Prostate gland (tissue), 2 donors: ENCODE data around the gene DNAJC11. TPM values are rescaled to one million over a fixed set of nuclear protein-coding genes. Genes with fewer than 3 reads are reported as not detected.

Experiments used
- DNase-seq: peaks from one replicate; pipeline ENCODE4 v3.0.0-alpha.2; 2019; ENCODE audit warnings: low spot score
- H3K27ac ChIP-seq, 2 donors: fragments of 200-600 bp; sonication (generic); 2 replicates each; pipeline ENCODE4 v1.5.1; 2017 to 2019
- H3K27me3 ChIP-seq: fragments of 200-600 bp; sonication (generic); replicated peaks from 2 replicates; pipeline ENCODE4 v1.5.1; 2019; ENCODE audit not compliant: insufficient read depth
- H3K36me3 ChIP-seq, 2 donors: fragments of 200-600 bp; sonication (generic); 1 replicate in 1 of 2; 2 replicates in 1 of 2; pipeline versions ENCODE4 v1.5.1 to v1.8.1; 2017 to 2019
- H3K4me1 ChIP-seq: fragments of 200-600 bp; sonication (generic); replicated peaks from 2 replicates; pipeline ENCODE4 v1.5.1; 2019
- H3K4me3 ChIP-seq, 2 donors: fragments of 200-600 bp; sonication (generic); 2 replicates each; pipeline ENCODE4 v1.5.1; 2017 to 2019
- H3K9me3 ChIP-seq: fragments of 200-600 bp; sonication (generic); 2 replicates; pipeline ENCODE4 v1.5.1; 2017
- POLR2A ChIP-seq: fragments of 450-650 bp; IDR thresholded peaks from one replicate; pipeline ENCODE4 v1.6.1; 2016; ENCODE audit warnings: antibody characterized with exemption, mild to moderate bottlenecking
- POLR2AphosphoS5 ChIP-seq: sonication (generic); formaldehyde crosslinking; IDR thresholded peaks from one replicate; pipeline ENCODE4 v1.6.1; 2017; ENCODE audit warnings: antibody characterized with exemption
- WGBS: methylation state at CpG from one replicate; pipeline ENCODE4 v1.1.5; 2018; 5-methylcytosine and 5-hydroxymethylcytosine counted together
- intact Hi-C: fragments of 100-400 bp; cut with DNase I; formaldehyde crosslinking; loops from one replicate; pipeline ENCODE4 v1.14.2; 2022
- total RNA-seq, 2 donors: library from RNA; depleted of rRNA; stranded (reverse); fragments of >200 nt; gene quantifications; one replicate each; pipeline ENCODE4 v1.1.0, GENCODE V29; 2016
- TF ChIP-seq, protein P1 (sequence below), 4 experiments: fragments of 200-600 bp in 2 of 4; fragments of 450-650 bp in 2 of 4; sonication (generic) in 2 of 4; IDR thresholded peaks; 1 replicate in 3 of 4; 2 replicates in 1 of 4; pipeline ENCODE4 v1.5.1; 2016 to 2019; ENCODE audit warnings: antibody characterized with exemption in 4 of 4, mild to moderate bottlenecking in 2 of 4, moderate library complexity in 2 of 4

DNAJC11 gene
- total RNA-seq, 2 donors from 2014 or later, result 32.9 to 52.8 TPM

DNA sequence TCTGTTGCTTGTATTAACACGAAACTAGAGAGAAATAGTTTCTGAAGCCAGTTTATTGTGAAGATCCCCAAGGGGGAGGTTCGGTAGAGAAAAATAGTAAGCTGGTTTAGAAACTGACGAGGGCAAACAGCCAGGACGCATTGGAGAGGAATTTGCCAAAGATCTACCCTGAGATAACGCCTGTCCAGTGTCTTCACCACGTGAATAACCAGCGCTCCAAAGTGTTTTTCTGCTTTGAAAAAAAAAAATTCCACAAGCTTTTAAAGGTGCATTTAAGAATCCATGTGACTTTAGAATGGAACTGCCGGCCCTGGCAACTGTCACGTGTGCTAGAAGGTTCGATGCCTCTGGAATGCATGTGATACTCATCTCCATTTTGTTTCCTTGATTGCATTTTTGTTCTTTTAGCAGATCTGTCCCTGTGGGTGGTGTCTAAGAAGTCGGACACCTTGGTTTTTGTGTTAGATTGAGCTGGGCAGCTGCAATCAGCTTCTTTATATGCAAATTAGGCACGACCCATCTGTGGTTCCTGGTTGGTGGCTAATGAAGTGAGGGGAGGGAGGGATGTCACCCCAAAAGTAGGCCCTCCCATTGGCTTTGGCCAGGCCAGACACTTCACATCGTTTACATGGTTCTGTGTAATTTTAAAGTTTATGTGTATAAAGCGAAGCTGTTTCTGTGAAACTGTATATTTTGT lies 78.2 kb downstream of the DNAJC11 start:
- Histone ChIP-seq H3K4me3 (no peak overlapping the region), H3K27ac (peak overlapping the region; percentile 89 to 92), H3K9me3 (no peaks in the 10 kb centered on the region), H3K27me3 (no peaks in the 10 kb centered on the region), H3K36me3 (peaks cover 7 to 8% of the 10 kb centered on the region in 2 donors), H3K4me1 (peaks cover 6% of the 10 kb centered on the region)
- DNase-seq, result peak; percentile 61
- TF ChIP-seq POLR2A, result no peak
- TF ChIP-seq POLR2AphosphoS5, result peak; percentile 66
- intact Hi-C loops, result no loop called here
- WGBS, result 25% methylated on average over 14 of the region's 14 CpGs

DNA sequence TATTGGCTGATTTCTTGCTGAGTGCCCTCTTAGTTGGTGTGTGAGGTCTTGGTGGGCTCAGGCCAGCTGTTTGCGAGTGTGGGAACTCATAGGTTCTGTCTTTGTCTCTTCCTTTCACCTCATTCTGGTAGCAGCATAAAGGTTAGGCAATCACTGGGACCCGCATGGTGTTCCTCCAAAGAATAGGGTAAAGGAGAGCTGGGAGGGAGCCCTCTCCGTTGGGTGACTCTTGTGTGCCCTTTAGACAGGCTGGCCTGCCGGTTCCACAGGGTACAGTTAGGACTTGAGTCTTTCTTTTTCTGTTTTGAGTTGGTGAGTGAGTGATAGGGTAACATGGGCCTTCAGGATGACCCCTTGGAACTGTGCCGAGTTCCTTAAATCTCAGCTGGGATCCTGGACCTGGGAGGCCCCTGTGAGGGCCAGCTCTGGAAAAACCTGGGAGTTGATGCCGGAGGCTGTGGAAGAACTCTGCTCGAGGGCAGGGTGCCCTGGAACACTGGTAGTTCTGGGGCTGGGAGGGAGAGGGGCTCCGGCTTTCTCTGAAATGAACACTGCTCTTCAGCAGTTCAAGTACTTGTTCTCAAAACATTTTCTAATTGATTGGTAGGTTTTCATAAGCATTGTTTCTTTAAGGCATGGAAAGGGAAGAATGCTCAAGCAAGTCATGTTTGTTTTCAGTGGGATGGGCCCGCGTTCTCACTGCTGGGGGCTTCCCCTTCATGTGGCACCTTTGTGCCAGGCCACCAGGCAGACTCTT lies 79.0 kb downstream of the DNAJC11 start:
- Histone ChIP-seq H3K36me3 (peaks cover 7 to 8% of the 10 kb centered on the region in 2 donors), H3K9me3 (no peaks in the 10 kb centered on the region)
- WGBS, result 49% methylated on average over 10 of the region's 10 CpGs

DNA sequence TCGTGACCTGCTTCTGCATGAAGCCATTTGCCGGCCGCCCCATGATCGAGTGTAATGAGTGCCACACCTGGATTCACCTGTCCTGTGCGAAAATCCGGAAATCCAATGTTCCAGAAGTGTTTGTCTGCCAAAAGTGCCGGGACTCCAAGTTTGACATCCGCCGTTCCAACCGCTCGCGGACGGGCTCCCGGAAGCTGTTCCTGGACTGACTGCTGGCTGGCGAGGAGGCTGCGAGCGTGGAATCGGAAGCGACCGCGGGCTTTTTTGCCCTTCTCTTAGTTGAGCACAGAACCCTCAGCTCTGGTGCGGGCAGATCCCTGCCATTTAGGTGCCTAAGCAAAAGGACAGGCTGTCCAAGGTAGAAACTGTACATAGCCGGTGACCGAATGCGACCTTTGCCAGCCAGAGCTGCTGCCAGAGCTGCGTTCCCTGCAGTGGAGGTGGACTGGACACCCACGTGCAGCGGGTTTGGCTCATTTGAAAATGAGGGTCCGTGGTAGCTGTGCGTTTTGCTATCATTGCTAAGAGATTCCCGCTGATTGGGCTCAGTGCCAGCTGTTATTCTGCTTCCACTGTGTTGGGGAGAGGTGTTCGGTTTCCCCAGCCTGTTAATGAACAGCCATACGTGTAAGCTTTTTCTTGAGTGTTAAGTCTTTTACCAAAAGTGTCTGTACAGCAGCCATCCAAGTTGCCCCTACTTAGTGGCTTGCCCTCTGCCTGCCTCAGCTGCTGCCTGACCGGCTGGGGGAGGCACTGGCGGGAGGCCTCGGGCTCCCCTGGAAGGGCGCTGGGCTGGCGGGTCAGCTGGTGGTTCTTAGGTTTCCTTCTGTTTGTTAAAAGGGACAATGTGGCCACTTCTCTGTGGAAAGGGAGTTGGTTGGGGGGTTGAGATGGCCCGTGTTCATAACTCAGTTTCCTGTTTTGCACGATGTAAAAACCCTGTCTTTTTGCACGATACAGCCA lies 79.9 kb downstream of the DNAJC11 start:
- Histone ChIP-seq H3K27ac (peak overlapping the region; percentile 89 to 92), H3K9me3 (no peaks in the 10 kb centered on the region), H3K36me3 (peaks cover 7 to 8% of the 10 kb centered on the region in 2 donors), H3K4me3 (no peak overlapping the region), H3K27me3 (no peaks in the 10 kb centered on the region), H3K4me1 (peaks cover 6% of the 10 kb centered on the region)
- 82% methylated on average over 39 of the region's 41 CpGs for WGBS
- TF ChIP-seq POLR2AphosphoS5, result no peak
- TF ChIP-seq, protein P1, sequence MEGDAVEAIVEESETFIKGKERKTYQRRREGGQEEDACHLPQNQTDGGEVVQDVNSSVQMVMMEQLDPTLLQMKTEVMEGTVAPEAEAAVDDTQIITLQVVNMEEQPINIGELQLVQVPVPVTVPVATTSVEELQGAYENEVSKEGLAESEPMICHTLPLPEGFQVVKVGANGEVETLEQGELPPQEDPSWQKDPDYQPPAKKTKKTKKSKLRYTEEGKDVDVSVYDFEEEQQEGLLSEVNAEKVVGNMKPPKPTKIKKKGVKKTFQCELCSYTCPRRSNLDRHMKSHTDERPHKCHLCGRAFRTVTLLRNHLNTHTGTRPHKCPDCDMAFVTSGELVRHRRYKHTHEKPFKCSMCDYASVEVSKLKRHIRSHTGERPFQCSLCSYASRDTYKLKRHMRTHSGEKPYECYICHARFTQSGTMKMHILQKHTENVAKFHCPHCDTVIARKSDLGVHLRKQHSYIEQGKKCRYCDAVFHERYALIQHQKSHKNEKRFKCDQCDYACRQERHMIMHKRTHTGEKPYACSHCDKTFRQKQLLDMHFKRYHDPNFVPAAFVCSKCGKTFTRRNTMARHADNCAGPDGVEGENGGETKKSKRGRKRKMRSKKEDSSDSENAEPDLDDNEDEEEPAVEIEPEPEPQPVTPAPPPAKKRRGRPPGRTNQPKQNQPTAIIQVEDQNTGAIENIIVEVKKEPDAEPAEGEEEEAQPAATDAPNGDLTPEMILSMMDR (IDR thresholded peaks at IDR 0.05), result no peak
- TF ChIP-seq POLR2A, result no peak
- DNase-seq, result no peak
- intact Hi-C loops, result no loop called here

More for the DNA sequence above, 79.0 kb downstream of the DNAJC11 start:
- no peak for TF ChIP-seq POLR2A
- TF ChIP-seq POLR2AphosphoS5, result no peak
- TF ChIP-seq, protein P1 (IDR thresholded peaks at IDR 0.05), result no peak
- Histone ChIP-seq H3K27me3 (no peaks in the 10 kb centered on the region), H3K4me1 (peaks cover 6% of the 10 kb centered on the region), H3K27ac (peak overlapping the region; percentile 89 to 92), H3K4me3 (no peak overlapping the region)
- DNase-seq, result no peak
- intact Hi-C loops, result no loop called here

DNA sequence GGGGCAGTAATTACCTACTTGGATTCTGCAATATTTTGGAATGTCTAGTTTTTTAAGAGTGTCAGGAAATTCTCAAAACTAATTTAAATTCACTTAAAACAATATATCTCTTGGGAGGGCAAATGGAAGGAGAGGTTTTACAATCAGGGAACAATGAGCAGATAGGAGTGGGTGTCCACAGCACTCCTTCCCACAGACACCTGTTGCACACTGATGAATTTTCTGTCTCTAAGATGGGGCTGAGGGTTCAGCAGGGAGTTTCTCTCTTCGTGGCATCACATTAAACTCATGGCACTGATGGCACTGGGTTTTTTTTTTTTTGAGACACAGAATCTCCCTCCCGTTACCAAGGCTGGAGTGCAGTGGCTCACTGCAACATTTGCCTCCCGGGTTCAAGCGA lies 82.6 kb downstream of the DNAJC11 start:
- Histone ChIP-seq H3K27ac (no peak overlapping the region), H3K9me3 (no peaks in the 10 kb centered on the region), H3K4me3 (no peak overlapping the region), H3K36me3 (peaks cover 7 to 8% of the 10 kb centered on the region in 2 donors), H3K27me3 (no peaks in the 10 kb centered on the region), H3K4me1 (peaks cover 6% of the 10 kb centered on the region)
- DNase-seq, result no peak
- TF ChIP-seq, protein P1 (IDR thresholded peaks at IDR 0.05), result no peak
- TF ChIP-seq POLR2AphosphoS5 (no peak), POLR2A (no peak)
- 86% methylated on average over 4 of the region's 4 CpGs for WGBS
- intact Hi-C loops, result no loop called here
